ENCODE results near the gene AP4S1. TPM values are rescaled to one million over a fixed set of nuclear protein-coding genes. Genes with fewer than 3 reads are reported as not detected.
A peak's percentile ranks its signal among the peaks of the same experiment; 100 is the strongest.
"Not testable (repeated sequence)": the region's sequence is repeated elsewhere in the genome, so short reads cannot be mapped to it uniquely, and the experiment has no call there.

The AP4S1 gene, protein sequence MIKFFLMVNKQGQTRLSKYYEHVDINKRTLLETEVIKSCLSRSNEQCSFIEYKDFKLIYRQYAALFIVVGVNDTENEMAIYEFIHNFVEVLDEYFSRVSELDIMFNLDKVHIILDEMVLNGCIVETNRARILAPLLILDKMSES
- total RNA-seq: 10 to 100 TPM in 1 of 2 donors, 1 to 10 TPM in 1; 9.3 to 11.2 TPM
- long read RNA-seq, donor 1: 0 reads
- long read RNA-seq, donor 2, partial matches to known transcripts: 0 of 1 reads
- long read RNA-seq, donor 2, other reads (novel, unspliced or antisense): 1 of 1 reads

DNA sequence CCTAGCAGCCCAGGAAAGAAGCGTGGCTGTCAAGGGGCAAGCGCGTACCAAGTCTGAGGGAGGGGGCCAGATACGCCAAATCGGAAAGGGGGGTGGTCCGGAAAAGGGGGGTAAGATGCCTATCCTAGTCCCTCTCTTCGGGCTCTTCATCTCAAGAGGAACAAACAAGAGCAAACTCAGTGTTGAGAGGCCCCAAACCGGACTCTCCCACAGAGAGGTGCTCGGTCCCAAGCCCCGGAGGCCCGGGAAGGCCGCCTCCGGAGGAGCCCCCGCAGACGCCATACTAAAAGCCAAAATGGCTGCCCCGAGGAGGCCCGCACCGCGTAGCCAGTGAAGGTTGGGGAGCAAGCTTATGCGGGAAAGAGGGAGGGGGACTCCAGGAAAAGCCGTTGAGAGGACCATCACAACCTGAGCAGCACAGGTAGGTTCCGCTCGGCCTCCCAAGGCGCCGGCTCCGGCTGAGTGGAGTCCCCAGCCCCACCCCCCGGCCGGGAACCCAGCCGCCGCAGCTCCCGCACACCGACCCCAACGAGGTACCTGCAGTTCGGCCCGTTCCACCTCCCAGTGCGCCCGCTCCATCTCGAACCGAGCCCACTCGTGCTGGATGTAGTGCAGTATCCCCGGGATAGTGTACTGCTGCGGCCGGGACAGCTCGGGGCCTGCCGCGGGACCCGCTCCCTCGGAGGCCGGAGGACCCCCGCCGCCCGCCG, at the start of gene AP4S1:
AP4S1 (plus strand) TSS at position 283 of the 710 bp plus-strand sequence. CDS start 40,548 bp downstream, outside the sequence.
- peak; percentile 86 for DNase-seq (ENCODE audit: low spot score)
- intact Hi-C loops (cut with DNase I): loop anchor here (5.0 to 10.0 kb wide), 2 partner anchors 33 to 49 kb away; no protein-coding TSS in a partner anchor

DNA sequence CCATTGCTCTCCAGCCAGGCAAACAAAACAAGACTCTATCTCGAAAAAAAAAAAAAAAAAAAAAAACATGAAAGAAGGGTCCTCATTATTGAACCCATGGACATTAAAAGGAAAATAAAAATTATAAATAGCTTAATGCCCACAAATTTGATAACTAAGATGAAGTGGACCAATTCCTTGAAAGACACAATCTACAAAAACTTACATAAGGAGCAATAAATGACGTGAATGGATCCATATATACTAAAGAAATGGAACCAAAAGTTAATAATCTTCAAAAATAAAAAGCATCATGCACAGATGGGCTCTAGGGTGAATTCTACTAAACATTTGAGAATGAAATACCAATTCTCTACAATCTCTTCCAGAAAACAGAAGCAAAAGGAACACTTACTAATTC, 47.7 kb upstream of the AP4S1 start:
- intact Hi-C loops (cut with DNase I): no loop called here
- no peak for DNase-seq (ENCODE audit: low spot score)

DNA sequence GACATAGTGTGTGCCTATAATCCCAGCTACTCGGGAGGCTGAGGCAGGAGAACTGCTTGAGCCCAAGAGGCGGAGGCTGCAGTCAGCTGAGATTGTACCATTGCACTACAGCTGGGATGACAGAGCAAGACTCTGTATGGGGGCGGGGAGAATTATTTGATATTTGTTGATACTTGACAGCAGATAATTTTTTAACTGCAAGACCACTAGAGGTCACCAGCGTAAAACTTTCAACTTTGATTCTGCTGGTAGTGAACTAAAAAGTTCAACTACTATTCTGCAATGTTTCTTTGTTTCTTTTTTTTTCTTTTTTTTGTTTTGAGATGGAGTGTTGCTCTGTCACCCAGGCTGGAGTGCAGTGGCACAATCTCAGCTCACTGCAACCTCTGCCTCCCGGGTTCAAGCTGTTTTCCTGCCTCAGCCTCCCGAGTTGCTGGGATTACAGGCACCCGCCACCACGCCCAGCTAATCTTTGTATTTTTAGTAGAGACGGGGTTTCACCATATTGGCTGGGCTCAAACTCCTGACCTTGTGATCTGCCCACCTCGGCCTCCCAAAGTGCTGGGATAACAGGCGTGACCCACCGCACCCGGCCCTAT, 45.2 kb upstream of the AP4S1 start:
- intact Hi-C loops (cut with DNase I): loop anchor here (5.0 to 10.0 kb wide), 2 partner anchors 102 to 105 kb away; no protein-coding TSS in a partner anchor
- not testable (repeated sequence) for DNase-seq (ENCODE audit: low spot score)

DNA sequence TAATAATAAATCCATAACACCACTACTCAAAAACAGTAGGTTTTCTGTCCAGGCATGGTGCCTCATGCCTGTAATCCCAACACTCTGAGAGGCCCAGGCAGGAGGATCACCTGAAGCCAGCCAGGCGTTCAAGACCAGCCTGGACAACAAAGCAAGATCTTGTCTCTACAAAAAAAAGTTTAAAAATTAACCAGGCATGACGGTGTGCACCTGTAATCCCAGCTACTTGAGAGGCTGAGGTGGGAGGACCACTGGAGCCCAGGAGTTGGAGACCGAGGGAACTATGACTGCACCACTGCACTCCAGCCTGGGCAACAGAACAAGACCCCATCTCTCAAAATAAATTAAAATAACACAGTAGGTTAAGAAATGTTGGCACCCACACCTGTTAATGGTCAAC, 44.5 kb upstream of the AP4S1 start:
- intact Hi-C loops (cut with DNase I): loop anchor here (5.0 to 10.0 kb wide), 2 partner anchors 101 to 104 kb away; no protein-coding TSS in a partner anchor

DNA sequence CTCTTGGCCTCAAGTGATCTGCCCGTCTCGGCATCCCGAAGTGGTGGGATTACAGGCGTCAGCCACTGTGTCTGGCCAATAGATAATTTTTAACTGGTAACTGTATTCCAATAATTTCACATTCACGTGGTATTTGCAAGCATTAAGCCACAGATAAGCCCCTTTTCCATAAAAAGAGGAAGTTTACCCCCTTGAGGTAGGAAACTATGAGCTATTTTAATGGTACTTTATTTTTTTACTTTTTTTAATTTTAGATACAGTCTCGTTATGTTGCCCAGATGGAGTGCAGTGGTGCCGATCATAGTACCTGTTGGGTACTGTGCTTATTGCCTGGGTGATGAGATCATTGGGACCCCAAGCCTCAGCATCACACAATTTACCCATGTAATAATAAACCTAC, 42.9 kb upstream of the AP4S1 start:
- intact Hi-C loops (cut with DNase I): loop anchor here (5.0 to 10.0 kb wide), 2 partner anchors 100 to 102 kb away; no protein-coding TSS in a partner anchor
- no peak for DNase-seq (ENCODE audit: low spot score)

More for the DNA sequence above, 44.5 kb upstream of the AP4S1 start:
- no peak for DNase-seq (ENCODE audit: low spot score)

DNA sequence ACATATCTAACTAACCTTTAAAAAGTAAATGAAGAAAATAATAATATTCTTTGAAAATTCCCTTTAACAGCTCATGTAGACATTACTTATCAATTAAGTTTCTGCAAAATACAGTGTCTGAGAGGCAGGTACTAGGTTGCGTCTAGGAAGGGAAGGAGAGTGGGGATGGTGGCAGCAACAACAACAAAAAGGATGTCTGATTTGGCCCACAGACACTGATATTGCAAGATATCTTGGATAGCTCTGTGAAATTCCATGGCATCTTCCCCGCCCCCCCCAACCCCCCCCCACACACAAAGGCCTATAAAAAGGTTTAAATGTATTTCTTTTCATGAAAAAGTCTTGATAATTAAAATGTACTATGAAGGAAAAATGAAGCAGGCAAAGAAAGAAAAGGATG, 41.6 kb upstream of the AP4S1 start:
- intact Hi-C loops (cut with DNase I): loop anchor here (5.0 to 10.0 kb wide), 2 partner anchors 98 to 101 kb away; no protein-coding TSS in a partner anchor
- no peak for DNase-seq (ENCODE audit: low spot score)

DNA sequence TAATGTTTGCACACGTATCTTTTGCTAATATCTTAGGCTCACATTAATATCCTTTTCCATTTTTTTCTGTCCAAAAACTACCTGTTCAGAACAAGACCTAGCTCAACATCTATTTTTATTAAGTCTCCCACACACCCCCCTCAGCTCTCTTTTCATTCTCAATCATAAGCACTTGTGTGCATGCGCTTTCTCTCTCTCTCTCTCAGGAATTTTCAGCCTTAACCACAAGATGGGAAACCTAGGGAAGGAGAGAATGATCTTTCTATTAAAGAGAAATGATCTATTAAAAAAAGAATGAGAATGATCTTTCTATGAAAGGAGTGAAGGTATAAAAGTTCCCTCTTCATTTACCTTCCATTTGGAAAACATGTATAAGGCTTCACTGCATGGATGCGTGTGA, 39.7 kb upstream of the AP4S1 start:
- no peak for DNase-seq (ENCODE audit: low spot score)
- intact Hi-C loops (cut with DNase I): loop anchor here in 1 of 2 donors (10.0 kb wide), 1 partner anchor 99 kb away; no protein-coding TSS in a partner anchor

DNA sequence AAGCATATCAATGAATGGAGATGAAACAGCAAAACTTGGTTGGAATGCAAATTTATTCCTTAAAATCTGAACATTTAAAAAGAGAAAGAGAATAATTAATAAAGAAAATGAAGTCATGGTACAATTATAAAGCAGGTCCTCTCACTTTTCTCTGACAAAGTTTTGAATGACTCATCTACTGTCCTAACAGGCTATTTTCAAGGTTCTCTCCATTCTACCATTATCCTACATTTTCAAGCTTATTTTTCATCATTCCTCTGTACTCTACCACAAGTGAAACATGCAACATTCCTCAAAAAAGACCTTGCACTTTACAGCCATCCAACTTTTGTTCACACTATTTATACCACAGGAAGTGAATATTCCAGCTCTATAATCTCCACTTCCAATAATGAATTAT, 36.9 kb upstream of the AP4S1 start:
- DNase-seq (ENCODE audit: low spot score): no peak
- intact Hi-C loops (cut with DNase I): loop anchor here in 1 of 2 donors (10.0 kb wide), 1 partner anchor 96 kb away; no protein-coding TSS in a partner anchor

DNA sequence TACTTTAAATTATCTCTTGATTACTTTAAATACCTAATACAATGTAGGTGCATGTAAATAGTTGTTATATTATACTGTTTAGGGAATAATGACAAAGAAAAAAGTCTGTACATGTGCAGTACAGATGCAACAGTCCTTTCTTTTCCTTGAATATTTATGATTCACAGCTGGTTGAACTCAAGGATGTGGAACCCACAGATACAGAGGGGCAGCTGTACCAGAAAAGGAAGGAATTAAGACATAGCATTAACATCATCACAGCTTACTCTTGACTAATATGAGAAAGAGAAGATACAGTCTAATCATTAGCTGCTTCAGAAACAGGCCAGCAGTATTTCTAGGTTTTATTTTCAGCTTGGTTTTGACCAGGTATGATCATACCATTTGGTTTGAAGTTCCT, 34.7 kb upstream of the AP4S1 start:
- intact Hi-C loops (cut with DNase I): loop anchor here in 1 of 2 donors (5.0 kb wide), 1 partner anchor 37 kb away; the partner anchor contains the start of genes AP4S1 and STRN3
- DNase-seq (ENCODE audit: low spot score): no peak

DNA sequence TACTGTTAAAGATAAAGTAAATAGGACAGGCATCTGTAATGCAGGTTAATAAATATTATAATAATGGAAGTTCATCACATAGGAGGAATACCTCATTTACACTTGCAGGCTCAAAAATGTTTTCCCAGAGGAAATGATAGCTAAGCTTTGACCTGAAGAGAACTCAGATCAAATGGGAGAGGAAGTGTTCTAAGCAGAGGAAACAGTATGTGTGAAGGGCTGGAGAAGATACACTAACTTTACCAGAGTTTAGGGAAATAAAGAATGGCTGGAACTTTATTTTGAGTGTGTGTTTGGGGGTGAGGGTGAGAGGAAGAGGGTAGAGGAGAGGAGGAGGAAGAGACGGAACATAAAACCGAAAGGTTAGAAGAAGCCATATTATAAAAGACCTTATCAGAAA, 34.0 kb upstream of the AP4S1 start:
- DNase-seq (ENCODE audit: low spot score): no peak
- intact Hi-C loops (cut with DNase I): loop anchor here in 1 of 2 donors (5.0 kb wide), 1 partner anchor 36 kb away; the partner anchor contains the start of genes AP4S1 and STRN3

DNA sequence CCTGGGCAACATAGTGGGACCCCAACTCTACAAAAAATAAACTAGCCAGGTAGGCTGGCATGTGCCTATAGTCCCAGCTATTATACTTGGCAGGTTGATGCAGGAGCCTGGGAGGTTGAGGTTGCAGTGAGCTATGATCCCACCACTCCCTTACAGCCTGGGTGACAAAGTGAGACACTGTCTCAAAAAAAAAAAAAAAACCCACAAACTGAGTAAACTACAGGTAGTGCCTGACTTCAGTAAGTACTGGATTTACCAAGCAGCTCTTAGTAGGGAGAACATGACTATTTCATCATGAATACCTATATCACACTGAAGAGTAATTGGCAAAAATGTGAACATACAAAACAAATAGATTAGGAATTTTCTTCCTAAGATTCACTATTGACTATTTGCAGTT, 32.4 kb upstream of the AP4S1 start:
- no peak for DNase-seq (ENCODE audit: low spot score)
- intact Hi-C loops (cut with DNase I): loop anchor here in 1 of 2 donors (5.0 kb wide), 1 partner anchor 34 kb away; the partner anchor contains the start of genes AP4S1 and STRN3

DNA sequence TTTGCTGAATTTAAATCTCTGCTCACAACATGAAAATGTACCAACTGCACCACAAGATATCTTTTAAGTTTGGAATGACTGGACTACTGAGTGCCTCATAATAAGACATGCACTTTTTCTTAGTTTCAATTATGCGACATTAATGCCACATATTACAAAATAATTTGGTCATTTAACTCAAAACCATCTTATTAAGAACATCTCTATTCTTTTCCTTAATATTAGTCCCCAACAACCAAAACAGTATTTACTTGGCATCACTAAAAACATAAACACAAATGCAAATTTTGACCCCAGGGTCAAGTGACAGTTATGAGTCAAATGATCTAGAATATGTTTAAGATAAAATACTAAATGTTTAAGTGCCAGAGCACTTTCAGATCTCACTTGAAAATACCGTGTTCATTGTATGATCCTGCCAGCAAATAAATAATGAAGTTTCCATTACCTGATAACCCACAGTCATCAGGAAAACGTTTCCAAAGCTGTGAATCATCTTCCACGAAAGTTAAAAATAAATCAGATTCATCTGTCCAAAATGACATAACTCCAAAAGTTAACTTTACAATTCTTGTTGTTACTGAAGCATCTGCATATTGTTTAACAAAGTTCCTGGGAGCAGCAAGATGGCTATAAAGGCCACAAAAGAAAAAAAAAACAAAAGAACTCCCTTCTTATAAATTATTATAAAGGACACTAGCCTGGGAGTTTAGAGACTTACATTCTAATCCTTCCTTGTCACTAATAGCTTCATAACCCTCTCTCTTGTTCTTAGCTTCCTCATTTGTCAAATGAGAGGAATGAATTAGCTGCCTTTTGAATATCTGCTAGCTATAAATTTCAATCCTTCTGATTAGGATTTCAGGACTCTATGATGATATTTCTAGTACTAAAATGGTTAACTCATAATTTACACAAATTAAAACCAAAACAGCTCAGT, 30.5 kb upstream of the AP4S1 start:
- intact Hi-C loops (cut with DNase I): loop anchor here in 1 of 2 donors (5.0 kb wide), 1 partner anchor 32 kb away; the partner anchor contains the start of genes AP4S1 and STRN3
- no peak for DNase-seq (ENCODE audit: low spot score)

DNA sequence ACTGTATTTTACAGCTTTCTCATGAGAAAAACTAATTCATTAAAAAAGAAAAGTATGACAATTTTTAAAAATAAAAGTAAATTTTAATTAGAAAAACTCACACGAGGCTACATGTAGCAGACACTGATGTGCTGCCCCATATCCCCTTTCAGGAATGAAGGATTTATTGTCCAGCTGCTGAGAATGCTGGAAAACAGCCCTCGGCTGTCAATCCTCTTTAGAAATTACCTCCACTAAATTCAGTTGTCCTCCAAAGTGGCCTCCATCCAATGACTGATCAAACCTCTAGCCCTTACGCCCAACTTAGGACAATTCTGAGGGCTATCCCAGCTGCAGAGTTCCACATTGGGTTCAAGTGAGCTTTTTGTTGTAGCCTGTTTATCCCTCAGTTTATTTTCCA, 29.8 kb upstream of the AP4S1 start:
- DNase-seq (ENCODE audit: low spot score): no peak
- intact Hi-C loops (cut with DNase I): no loop called here

DNA sequence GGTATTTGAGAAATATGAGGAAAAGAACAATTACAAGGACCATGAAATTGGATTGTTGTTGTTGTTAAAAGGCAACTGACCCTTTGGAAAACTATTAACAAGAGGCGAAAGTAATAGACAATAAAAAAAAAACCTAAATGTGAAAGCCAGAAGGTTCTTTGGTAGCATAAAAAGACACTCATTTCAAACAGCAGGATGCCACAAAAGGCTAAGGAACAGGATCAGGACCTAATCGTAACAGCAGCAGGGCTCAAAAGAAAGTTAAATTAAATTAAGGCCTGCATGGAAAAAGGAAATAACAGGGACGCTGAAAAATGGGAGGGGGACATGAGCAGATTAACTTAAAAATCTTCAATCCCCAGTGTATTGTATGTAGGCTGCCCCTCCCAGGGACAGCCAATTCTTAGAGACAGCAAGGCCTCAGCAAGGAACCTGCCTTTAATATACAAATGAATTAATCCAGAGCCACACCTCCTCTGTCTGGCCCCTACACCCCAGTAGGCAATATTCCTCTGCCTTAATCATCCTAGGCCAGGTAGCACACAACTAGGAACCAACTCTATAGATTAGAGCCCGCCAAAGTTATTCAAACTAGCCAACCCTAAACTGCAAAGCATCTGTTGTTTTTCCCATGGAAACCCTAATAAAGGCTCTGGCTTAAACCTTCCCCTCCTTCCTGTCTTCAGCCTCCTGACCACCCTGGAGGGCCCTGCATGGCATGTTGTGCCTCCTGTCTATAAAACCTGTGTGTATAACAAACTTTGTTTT, 28.4 kb upstream of the AP4S1 start:
- intact Hi-C loops (cut with DNase I): no loop called here
- DNase-seq (ENCODE audit: low spot score): no peak

DNA sequence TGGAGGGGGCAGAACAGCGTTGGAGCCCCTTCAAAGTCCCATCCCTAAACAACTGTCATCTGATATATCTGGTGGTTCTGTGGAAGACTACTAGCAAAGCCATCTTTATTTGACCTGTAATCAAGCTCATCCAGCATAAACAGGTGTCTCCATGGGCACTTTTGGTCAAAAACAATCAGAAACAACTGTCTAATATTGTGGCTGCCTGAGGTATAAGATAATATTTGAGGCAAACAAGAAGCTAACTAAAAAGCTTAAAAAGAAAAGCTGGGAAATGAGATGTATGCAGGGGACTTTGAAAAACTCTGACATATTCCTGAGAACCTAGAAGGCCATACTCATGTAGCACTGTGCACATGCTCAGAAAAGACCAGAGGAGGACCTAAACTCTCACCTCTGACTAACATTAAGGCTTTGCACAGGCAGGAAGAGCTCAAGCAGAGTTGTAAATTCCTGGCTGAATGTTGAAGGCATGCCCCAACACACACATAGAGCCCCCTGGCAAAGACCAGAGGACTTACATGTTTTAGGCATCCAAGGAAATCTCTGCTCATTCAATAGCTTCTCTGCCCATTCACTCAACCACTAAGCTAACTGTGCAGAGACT, 27.2 kb upstream of the AP4S1 start:
- DNase-seq (ENCODE audit: low spot score): no peak
- intact Hi-C loops (cut with DNase I): no loop called here

DNA sequence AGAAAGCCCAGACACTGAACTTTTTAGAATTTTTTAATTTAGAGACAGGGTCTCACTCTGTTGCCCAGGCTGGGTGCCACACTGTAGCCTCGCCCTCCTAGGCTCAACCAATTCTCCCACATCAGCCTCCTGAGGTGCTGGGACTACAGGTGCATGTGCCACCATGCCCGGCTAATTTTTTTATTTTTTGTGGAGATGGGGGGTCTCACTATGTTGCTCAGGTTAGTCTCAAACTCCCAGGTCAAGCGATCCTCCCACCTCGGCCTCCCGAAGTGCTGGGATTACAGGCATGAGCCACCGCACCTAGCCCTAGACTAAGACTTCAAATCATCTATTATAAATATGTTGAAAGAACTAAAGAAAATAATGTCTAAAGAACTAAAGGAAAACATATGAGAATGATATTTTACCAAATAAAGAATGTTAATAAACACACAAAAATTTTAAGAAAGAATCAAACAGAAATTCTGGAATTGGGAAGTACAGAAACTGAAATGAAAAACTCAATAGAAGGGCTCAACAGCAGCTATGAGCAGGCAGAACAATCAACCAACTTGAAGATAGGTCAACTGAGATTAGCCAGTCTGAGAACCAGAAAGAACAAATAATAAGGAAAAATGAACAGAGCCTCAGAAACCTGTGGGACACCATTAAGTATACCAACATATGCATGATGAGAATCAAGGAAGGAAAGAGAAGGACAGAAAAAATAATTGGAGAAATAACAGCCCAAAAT, 26.2 kb upstream of the AP4S1 start:
- intact Hi-C loops (cut with DNase I): no loop called here
- DNase-seq (ENCODE audit: low spot score): no peak
